GM19099 (cell line): ENCODE data around the gene TMEM150A.

Experiments used
- POLR2A ChIP-seq: IDR thresholded peaks from 3 replicates; pipeline ENCODE4 v1.6.1; 2011; ENCODE audit warnings: low read depth; ENCODE audit not compliant: insufficient read length; ENCODE audit errors: extremely low read depth

The TMEM150A gene

DNA sequence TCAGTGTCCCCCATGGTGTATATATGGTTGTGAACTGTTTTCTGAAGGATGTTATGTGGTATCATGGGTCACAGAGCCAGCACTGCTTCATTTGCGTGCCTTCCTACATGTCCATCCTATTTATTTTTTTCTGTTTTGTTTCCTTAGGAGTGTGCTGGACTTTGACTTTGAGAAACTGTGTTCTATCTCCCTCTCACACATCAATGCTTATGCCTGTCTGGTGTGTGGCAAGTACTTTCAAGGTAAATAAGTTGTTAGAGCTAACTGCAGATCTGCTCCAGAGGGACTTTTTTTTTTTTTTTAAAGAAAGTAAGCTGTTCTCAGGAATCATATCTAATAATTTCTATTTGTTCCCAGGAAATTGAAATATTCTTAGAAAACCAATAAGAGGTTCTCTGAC, 18.8 kb upstream of the TMEM150A start:
- no peak for TF ChIP-seq POLR2A

GRCh38 chr2:85619617-85620016, 17.1 kb upstream of the TMEM150A start:
- no peak for TF ChIP-seq POLR2A

DNA sequence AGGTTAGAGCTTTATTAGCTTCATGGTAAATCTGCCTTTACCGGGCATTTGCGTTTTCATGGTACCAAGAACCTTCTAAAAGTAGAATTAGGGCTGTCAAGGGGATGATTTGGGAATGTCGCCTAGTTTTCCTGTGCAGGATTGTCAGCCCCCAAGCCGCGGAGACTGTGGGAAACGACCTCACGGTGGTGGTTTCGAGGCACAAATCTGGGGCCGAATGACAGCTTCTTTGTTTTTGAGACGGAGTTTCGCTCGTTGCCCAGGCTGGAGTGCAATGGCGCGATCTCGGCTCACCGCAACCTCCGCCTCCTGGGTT, 12.9 kb upstream of the TMEM150A start:
- no peak for TF ChIP-seq POLR2A

DNA sequence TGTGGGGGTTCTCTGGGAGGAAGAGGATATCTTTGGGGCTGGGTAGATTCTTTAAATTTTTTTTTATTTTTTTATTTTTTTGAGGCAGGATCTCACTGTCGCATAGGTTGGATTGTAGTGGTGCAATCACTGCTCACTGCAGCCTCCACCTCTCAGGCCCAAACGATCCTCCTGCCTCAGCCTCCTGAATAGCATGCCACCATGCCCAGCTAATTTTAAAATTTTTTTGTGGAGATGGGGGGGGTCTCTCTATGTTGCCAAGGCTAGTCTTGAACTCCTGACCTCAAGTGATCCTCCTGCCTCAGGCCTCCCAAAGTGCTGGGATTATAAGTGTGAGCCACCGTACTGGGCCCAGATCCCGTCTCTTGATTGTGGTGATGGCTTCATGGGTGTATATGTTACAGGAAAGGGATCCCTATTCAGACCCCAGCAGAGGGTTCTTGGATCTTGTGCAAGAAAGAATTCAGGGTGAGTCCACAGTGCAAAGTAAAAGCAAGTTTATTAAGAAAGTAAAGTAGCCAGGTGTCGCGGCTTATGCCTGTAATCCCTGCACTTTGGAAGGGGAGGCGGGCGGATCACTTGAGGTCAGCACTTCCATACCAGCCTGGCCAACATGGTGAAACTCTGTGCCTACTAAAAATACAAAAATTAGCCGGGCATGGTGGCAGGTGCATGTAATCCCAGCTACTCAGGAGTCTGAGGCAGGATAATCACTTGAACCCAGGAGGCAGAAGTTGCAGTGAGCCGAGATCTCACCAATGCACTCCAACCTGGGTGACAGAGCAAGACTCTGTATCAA, 11.4 kb upstream of the TMEM150A start:
- no peak for TF ChIP-seq POLR2A

DNA sequence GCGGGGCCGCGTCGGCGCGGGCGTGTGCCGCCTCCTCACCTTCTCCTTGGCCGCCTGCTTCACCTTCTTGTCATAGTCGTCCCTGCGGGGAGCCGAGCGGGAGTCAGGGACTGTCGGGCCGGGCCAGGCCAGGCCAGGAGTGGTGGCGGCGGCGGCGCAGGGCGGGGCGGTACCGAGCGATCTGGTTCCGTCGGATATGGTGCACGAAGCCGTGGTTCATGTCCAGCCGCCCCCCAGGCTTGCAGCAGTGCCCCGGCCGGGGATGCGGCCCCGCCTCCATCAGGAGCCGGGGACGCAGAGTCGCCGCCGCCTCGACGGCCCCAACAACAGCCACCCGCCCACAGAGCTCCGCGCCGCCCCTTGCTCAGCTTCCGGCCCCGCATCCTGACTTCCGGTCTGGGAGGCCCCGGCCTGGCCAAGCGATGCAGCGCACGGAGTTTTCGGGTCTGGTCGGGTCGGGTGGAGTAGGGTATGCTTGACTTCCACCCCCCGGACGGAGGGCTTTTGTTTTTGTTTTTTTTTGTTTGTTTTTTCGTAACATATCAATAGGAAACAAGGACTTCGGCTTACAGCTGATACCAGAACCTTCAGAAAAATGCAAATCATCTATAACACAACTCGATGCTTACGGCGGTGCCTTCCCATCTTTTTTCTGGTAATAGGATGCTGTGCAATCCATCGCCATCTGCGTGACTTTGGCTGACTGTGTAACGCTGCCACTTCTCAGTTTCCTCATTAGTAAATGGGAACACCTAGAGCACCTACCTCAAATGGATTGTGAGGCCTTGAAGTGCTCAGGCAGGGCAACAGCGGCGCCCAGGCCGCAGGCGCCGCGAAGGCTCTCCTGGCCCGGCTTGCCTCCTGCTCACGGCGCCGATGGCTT, 9.4 kb upstream of the TMEM150A start, which contains the start of gene C2orf68:
TSS of gene C2orf68 (minus strand) at position 362 of the 883 bp plus-strand sequence. CDS start at position 280, 82 bp downstream.
- TF ChIP-seq POLR2A: peak; percentile 81

DNA sequence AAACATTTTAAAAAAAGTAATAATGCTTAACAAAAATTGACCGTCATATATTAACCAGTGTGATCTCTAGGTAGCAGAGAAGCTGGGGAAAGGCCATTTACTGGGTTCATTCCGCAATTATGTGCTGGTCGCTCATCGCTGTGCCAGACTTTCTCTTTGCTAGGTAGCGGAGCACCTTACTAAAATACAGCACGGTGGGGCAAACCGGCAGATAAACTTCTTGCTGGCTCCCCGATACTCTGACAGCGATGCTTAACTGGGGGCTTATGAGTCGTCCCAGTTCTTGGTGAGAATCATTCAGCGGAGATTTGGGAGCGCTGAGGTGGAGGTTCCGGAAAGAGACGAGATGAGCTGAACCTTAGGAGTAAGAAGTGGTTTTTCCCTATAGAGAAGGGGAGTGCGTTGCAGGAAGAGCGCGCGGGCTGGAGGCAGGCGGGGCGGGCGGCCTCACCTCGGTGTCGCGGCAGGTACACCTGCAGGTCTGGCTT, 8.8 kb upstream of the TMEM150A start:
- TF ChIP-seq POLR2A: no peak

GRCh38 chr2:85607268-85608215, 5.0 kb upstream of the TMEM150A start:
- no peak for TF ChIP-seq POLR2A

DNA sequence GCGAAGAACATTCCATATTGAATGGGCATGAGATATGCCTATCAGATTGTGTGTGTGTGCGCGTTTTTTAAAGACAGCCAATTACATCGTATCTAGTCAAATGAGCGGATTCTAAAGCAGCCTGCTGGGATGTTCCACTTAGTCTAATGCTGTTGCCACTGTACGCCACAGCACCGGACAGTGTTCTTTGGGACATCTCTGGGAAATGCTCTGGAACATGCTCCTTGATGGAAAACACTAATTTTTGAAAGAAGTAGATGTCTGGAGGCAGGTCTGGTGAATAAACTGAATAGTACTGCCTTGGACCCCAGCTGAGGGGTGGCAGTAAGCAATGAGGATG, 3.6 kb upstream of the TMEM150A start:
- TF ChIP-seq POLR2A: no peak

DNA sequence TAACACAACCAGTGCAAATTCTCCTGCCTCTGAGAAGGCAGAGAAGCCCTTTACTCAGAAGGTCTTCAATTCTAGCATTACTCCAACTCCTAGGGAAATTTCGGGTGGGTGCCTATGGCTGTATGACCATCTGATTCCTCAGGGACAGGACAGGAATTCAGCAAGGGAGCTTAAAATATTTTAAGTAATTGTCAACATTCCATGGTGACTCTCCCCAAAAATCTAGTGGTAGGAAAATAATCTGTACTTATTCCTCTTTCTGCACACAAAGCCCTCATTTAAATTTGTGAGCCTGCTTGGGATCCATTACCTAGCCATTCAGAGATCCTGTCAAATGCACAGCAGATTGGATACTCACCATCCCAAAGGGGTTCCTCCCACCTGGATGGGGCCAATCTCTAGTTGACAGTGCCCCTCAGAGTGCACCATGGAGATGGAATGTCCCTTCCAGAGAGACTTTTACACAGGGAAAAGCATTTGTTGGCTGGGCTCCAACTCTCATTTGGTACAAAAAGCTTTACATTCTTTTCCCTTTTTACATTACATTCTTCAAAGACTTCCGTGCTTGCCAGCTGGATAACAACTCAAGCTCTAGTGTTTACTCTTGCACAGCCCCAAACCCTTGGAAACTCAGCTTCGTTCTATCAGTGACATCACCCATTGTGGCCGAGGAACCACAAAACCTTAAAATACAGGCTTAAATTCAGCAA, 3.1 kb upstream of the TMEM150A start:
- TF ChIP-seq POLR2A: no peak

GRCh38 chr2:85604568-85605339, 2.3 kb upstream of the TMEM150A start:
- TF ChIP-seq POLR2A: no peak

GRCh38 chr2:85601771-85602475, 575 bp downstream of the TMEM150A start:
- TF ChIP-seq POLR2A: no peak

DNA sequence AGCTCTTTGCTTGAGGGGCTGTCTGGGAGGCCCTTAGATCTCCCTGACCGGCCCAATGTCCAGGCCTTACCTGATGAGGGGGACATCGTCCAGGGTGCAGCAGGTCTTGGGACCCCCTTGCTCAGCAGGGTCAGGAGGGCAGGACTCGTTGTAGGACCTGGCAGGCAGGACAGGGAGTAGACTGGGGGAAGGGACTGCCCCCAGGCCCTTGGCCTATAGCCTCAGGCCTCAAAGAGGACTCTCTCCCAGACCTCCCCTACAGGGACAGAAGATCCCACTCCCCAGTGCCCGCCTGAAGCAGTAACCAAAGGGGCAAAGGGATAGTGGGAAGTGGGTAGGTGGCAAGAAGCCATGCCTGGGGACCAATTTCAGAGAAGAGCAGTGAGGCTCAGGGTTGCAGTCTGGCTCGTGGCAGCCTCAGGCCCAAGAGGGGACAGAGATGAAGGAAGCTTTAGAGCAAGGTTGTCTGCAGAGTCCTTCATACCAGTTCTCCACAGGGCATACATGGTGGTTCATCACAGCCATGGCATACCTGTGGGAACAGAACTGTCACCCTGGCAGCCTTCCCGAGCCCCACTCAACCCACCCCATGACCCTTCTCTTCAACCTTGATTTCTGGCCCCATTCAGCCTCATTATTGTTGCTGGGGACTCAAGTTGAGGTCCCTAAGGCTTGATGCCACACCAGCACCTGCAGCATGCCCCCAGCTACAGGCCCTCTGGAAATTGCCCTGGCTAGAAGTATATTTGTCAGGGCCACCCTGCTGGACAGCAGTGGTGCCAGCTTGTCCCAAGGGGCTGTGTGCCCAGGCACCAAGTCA, 1.3 kb downstream of the TMEM150A start:
- no peak for TF ChIP-seq POLR2A
